Liver (tissue), 9 donors: ENCODE data around the gene DNM3. TPM values are rescaled to one million over a fixed set of nuclear protein-coding genes. Genes with fewer than 3 reads are reported as not detected.

Experiments
- DNase-seq: peaks from one replicate; pipeline ENCODE4 v3.0.0-alpha.2; 2017; ENCODE audit warnings: low spot score
- H3K27ac ChIP-seq, 2 donors: one replicate each; pipeline ENCODE4 v1.7.0; 2013; ENCODE audit warnings: inconsistent platforms in 2 of 2, low read length in 2 of 2, control low read depth in 1 of 2, low read depth in 1 of 2, mild to moderate bottlenecking in 1 of 2
- H3K27me3 ChIP-seq, 4 donors: one replicate each; pipeline versions ENCODE4 v1.6.1 to v1.7.0; 2013; ENCODE audit warnings: low read length in 3 of 4, inconsistent platforms in 1 of 4, mild to moderate bottlenecking in 1 of 4, moderate library complexity in 1 of 4; ENCODE audit not compliant: control insufficient read depth in 4 of 4, insufficient read depth in 4 of 4
- H3K36me3 ChIP-seq, 4 donors: one replicate each; pipeline versions ENCODE4 v1.6.1 to v1.7.0; 2013; ENCODE audit warnings: low read length in 3 of 4, mild to moderate bottlenecking in 3 of 4, low read depth in 1 of 4, moderate library complexity in 1 of 4; ENCODE audit not compliant: control insufficient read depth in 4 of 4, insufficient read depth in 3 of 4
- H3K4me1 ChIP-seq, 4 donors: one replicate each; pipeline versions ENCODE4 v1.6.1 to v1.7.0; 2013; ENCODE audit warnings: low read length in 3 of 4, mild to moderate bottlenecking in 3 of 4, moderate library complexity in 1 of 4; ENCODE audit not compliant: control insufficient read depth in 4 of 4, insufficient read depth in 4 of 4
- H3K4me3 ChIP-seq, 3 donors: one replicate each; pipeline versions ENCODE4 v1.6.1 to v1.7.0; 2013; ENCODE audit warnings: low read length in 3 of 3, control low read depth in 1 of 3, low read depth in 1 of 3, mild to moderate bottlenecking in 1 of 3
- H3K9ac ChIP-seq, 2 donors: one replicate each; pipeline ENCODE4 v1.7.0; 2013; ENCODE audit warnings: low read length in 2 of 2, mild to moderate bottlenecking in 2 of 2, moderate library complexity in 2 of 2, control low read depth in 1 of 2, low read depth in 1 of 2
- H3K9me3 ChIP-seq, 4 donors: one replicate each; pipeline versions ENCODE4 v1.6.1 to v1.7.0; 2013; ENCODE audit warnings: low read length in 3 of 4; ENCODE audit not compliant: control insufficient read depth in 4 of 4
- CTCF ChIP-seq: fragments of 150-350 bp; IDR thresholded peaks from 2 replicates; pipeline ENCODE4 v1.5.1; 2017; ENCODE audit warnings: improper control_type of control experiment, low read depth, low read length; ENCODE audit not compliant: missing input control
- EGR1 ChIP-seq, 2 donors: IDR thresholded peaks; 2 replicates each; pipeline ENCODE4 v1.6.1; 2016 to 2018; ENCODE audit warnings: antibody characterized with exemption in 2 of 2, low read depth in 2 of 2
- FOXA2 ChIP-seq: IDR thresholded peaks from 2 replicates; pipeline ENCODE4 v1.6.1; 2016; ENCODE audit warnings: antibody characterized with exemption
- GABPA ChIP-seq, 2 donors: IDR thresholded peaks in 1 of 2; conservative IDR thresholded peaks in 1 of 2; 2 replicates each; pipeline ENCODE4 v1.6.1; 2016; ENCODE audit warnings: antibody characterized with exemption in 2 of 2, mild to moderate bottlenecking in 1 of 2, moderate library complexity in 1 of 2
- HNF4A ChIP-seq, 2 donors: conservative IDR thresholded peaks; 2 replicates each; pipeline ENCODE4 v1.6.1; 2016; ENCODE audit warnings: antibody characterized with exemption in 2 of 2, mild to moderate bottlenecking in 2 of 2
- HNF4G ChIP-seq: IDR thresholded peaks from 2 replicates; pipeline ENCODE4 v1.6.1; 2016; ENCODE audit warnings: antibody characterized with exemption
- REST ChIP-seq: IDR thresholded peaks from 2 replicates; pipeline ENCODE4 v1.6.1; 2016; ENCODE audit warnings: antibody characterized with exemption, mild to moderate bottlenecking
- RXRA ChIP-seq, 2 donors: IDR thresholded peaks; 2 replicates each; pipeline ENCODE4 v1.6.1; 2017 to 2018; ENCODE audit warnings: antibody characterized with exemption in 2 of 2, mild to moderate bottlenecking in 1 of 2
- SP1 ChIP-seq: IDR thresholded peaks from 2 replicates; pipeline ENCODE4 v1.6.1; 2018; ENCODE audit warnings: antibody characterized with exemption, mild to moderate bottlenecking
- TAF1 ChIP-seq: conservative IDR thresholded peaks from 2 replicates; pipeline ENCODE4 v1.6.1; 2016; ENCODE audit warnings: antibody characterized with exemption, mild to moderate bottlenecking
- WGBS: extraction: QIAGEN DNeasy Blood & Tissue Kit; methylation state at CpG from one replicate; pipeline ENCODE4 v1.1.7; 2013; 5-methylcytosine and 5-hydroxymethylcytosine counted together
- polyA plus RNA-seq, 2 donors: library from polyadenylated mRNA; stranded (reverse) in 1 of 2; unstranded in 1 of 2; fragments of 200-250 nt in 1 of 2; fragments of >200 nt in 1 of 2; fragmentation: Nextera tagmentation in 1 of 2; extraction: Ambion mirVana in 1 of 2; gene quantifications; one replicate each; pipeline versions ENCODE4 v1.2.1 to v1.2.3, GENCODE V29; 2013 to 2015
- total RNA-seq, 2 donors: library from RNA; depleted of rRNA; stranded (reverse); fragments of >200 nt; gene quantifications; one replicate each; pipeline ENCODE4 v1.2.3, GENCODE V29; 2014
- TF ChIP-seq, protein P1 (sequence below): IDR thresholded peaks from 2 replicates; pipeline ENCODE4 v1.6.1; 2016; ENCODE audit warnings: antibody characterized with exemption
- TF ChIP-seq, protein P2 (sequence below): IDR thresholded peaks from 2 replicates; pipeline ENCODE4 v1.6.1; 2016; ENCODE audit warnings: antibody characterized with exemption
- TF ChIP-seq, protein P3 (sequence below): IDR thresholded peaks from 2 replicates; pipeline ENCODE4 v1.6.1; 2016; ENCODE audit warnings: antibody characterized with exemption
- donor health status: healthy.
- donor health status: healthy.
- donor health status: healthy.
- donor health status: healthy.
- donor health status: healthy.

Gene DNM3
- total and polyA plus RNA-seq, 4 donors: 0.08 to 3.2 (median 1.0) TPM

- DNase-seq: no peak
- H3K4me1 ChIP-seq: no peaks in the 10 kb centered on the region
- H3K9ac ChIP-seq: no peak overlapping the region
- WGBS: 78% methylated on average over 1 of the region's 1 CpG
- no peaks in the 10 kb centered on the region for H3K27me3 ChIP-seq
- no peak overlapping the region for H3K4me3 ChIP-seq
- no peaks in the 10 kb centered on the region for H3K36me3 ChIP-seq
- no peaks in the 10 kb centered on the region for H3K9me3 ChIP-seq
- TF ChIP-seq HNF4A (conservative IDR thresholded peaks at IDR 0.05) (peak; percentile 14 to 40), TAF1 (no peak)
- no peak overlapping the region for H3K27ac ChIP-seq
These were observed 616.3 kb downstream of the DNM3 start for GRCh38 chr1:172457479-172458130.

GRCh38 chr1:172460177-172460576, 618.9 kb downstream of the DNM3 start:
- no peak for DNase-seq
- WGBS: 97% methylated on average over 1 of the region's 1 CpG
- H3K4me1 ChIP-seq: no peaks in the 10 kb centered on the region
- H3K27me3 ChIP-seq: no peaks in the 10 kb centered on the region
- no peak overlapping the region for H3K4me3 ChIP-seq
- H3K9ac ChIP-seq: no peak overlapping the region
- TF ChIP-seq, protein P1, sequence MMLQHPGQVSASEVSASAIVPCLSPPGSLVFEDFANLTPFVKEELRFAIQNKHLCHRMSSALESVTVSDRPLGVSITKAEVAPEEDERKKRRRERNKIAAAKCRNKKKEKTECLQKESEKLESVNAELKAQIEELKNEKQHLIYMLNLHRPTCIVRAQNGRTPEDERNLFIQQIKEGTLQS: no peak
- no peak for TF ChIP-seq GABPA (IDR thresholded peaks at IDR 0.05 in 1 of 2, conservative IDR thresholded peaks at IDR 0.05 in 1 of 2)
- TF ChIP-seq RXRA (IDR thresholded peaks at IDR 0.05): no peak
- TF ChIP-seq, protein P2, sequence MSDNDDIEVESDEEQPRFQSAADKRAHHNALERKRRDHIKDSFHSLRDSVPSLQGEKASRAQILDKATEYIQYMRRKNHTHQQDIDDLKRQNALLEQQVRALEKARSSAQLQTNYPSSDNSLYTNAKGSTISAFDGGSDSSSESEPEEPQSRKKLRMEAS: no peak
- no peak for TF ChIP-seq HNF4A (conservative IDR thresholded peaks at IDR 0.05)
- TF ChIP-seq CTCF: no peak
- no peak for TF ChIP-seq FOXA2
- H3K9me3 ChIP-seq: no peaks in the 10 kb centered on the region
- H3K36me3 ChIP-seq: no peaks in the 10 kb centered on the region
- no peak overlapping the region for H3K27ac ChIP-seq

DNA sequence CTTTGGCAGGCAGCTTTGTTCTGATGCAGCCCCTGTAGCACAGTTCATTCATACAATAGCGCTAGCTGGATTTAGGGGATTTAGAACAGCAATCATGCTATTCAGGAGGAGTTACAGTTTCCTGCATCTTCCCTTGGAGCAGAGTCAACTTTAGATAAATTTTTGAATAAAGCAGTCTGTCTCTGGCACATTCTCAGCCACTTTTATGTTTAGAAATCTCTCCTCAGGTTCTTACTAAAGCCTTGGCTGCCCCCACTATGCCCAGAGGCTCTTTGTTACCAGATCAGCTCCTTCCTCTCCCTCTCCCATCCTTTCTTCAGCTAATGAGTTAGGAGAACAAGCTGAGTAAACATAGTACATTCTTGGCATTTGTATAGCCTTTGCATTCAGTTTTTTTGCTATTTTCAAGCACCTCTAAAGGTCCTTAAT, 619.6 kb downstream of the DNM3 start:
- H3K4me3 ChIP-seq: no peak overlapping the region
- no peak for DNase-seq
- no peaks in the 10 kb centered on the region for H3K27me3 ChIP-seq
- no peaks in the 10 kb centered on the region for H3K4me1 ChIP-seq
- no peak overlapping the region for H3K27ac ChIP-seq
- H3K9ac ChIP-seq: no peak overlapping the region
- 91% methylated on average over 1 of the region's 1 CpG for WGBS
- no peaks in the 10 kb centered on the region for H3K9me3 ChIP-seq
- TF ChIP-seq SP1 (no peak), GABPA (IDR thresholded peaks at IDR 0.05 in 1 of 2, conservative IDR thresholded peaks at IDR 0.05 in 1 of 2) (no peak), REST (no peak), HNF4A (conservative IDR thresholded peaks at IDR 0.05) (no peak), CTCF (no peak), HNF4G (no peak), EGR1 (IDR thresholded peaks at IDR 0.05; ENCODE audit: low read depth in 2 of 2) (no peak)
- TF ChIP-seq, protein P1: no peak
- TF ChIP-seq, protein P3, sequence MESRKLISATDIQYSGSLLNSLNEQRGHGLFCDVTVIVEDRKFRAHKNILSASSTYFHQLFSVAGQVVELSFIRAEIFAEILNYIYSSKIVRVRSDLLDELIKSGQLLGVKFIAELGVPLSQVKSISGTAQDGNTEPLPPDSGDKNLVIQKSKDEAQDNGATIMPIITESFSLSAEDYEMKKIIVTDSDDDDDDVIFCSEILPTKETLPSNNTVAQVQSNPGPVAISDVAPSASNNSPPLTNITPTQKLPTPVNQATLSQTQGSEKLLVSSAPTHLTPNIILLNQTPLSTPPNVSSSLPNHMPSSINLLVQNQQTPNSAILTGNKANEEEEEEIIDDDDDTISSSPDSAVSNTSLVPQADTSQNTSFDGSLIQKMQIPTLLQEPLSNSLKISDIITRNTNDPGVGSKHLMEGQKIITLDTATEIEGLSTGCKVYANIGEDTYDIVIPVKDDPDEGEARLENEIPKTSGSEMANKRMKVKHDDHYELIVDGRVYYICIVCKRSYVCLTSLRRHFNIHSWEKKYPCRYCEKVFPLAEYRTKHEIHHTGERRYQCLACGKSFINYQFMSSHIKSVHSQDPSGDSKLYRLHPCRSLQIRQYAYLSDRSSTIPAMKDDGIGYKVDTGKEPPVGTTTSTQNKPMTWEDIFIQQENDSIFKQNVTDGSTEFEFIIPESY: no peak
- TF ChIP-seq, protein P2: no peak
- no peaks in the 10 kb centered on the region for H3K36me3 ChIP-seq
